ENCODE results near the gene FAM170B. TPM values are rescaled to one million over a fixed set of nuclear protein-coding genes. Genes with fewer than 3 reads are reported as not detected.

Gene FAM170B
- total RNA-seq, 4 donors from 2014 or later, result not detected

- Histone ChIP-seq H3K4me1 (peaks cover 0 to 24% (median 0%) of the 10 kb centered on the region in 3 donors), H3K36me3 (no peaks in the 10 kb centered on the region), H3K27me3 (no peaks in the 10 kb centered on the region), H3K9me3 (no peaks in the 10 kb centered on the region), H3K27ac (no peak overlapping the region), H3K4me3 (no peak overlapping the region)
- TF ChIP-seq POLR2AphosphoS5 (IDR thresholded peaks at IDR 0.05) (no peak), CTCF (IDR thresholded peaks at IDR 0.05) (no peak), POLR2A (IDR thresholded peaks at IDR 0.05) (no peak), EP300 (IDR thresholded peaks at IDR 0.05) (no peak)
- 74 to 89% methylated on average over 5 to 6 of the region's 6 CpGs for WGBS, 2 donors (ENCODE audit: low coverage in 1 of 2)
- no peak for ATAC-seq
Measured at GRCh38 chr10:49178489-49179471, 45.0 kb upstream of the FAM170B start.

GRCh38 chr10:49177391-49178355 is 43.9 kb upstream of the FAM170B start:
- WGBS, 2 donors (ENCODE audit: low coverage in 1 of 2), result 100% methylated on average over 3 of the region's 9 CpGs; no CpG with 5 or more reads in 1 of the 2 donors
- no peaks in the 10 kb centered on the region for H3K9me3 ChIP-seq
- H3K27ac ChIP-seq, result peak overlapping the region in 3 of 4 donors; percentile 19 to 57 (median 56)
- peaks cover 0 to 24% (median 0%) of the 10 kb centered on the region in 3 donors for H3K4me1 ChIP-seq
- H3K36me3 ChIP-seq, result no peaks in the 10 kb centered on the region
- H3K4me3 ChIP-seq, result no peak overlapping the region
- no peaks in the 10 kb centered on the region for H3K27me3 ChIP-seq
- TF ChIP-seq CTCF (IDR thresholded peaks at IDR 0.05) (no peak), POLR2AphosphoS5 (IDR thresholded peaks at IDR 0.05) (no peak), EP300 (IDR thresholded peaks at IDR 0.05) (no peak), POLR2A (IDR thresholded peaks at IDR 0.05) (no peak)
- peak; percentile 78 for ATAC-seq

GRCh38 chr10:49176310-49177268 is 42.8 kb upstream of the FAM170B start:
- Histone ChIP-seq H3K4me3 (no peak overlapping the region), H3K36me3 (no peaks in the 10 kb centered on the region), H3K27me3 (no peaks in the 10 kb centered on the region), H3K27ac (peak overlapping the region in 2 of 4 donors; percentile 56 to 57), H3K4me1 (peaks cover 0 to 24% (median 0%) of the 10 kb centered on the region in 3 donors), H3K9me3 (no peaks in the 10 kb centered on the region)
- no peak for TF ChIP-seq POLR2A (IDR thresholded peaks at IDR 0.05)
- no peak for TF ChIP-seq CTCF (IDR thresholded peaks at IDR 0.05)
- no peak for TF ChIP-seq POLR2AphosphoS5 (IDR thresholded peaks at IDR 0.05)
- no peak for TF ChIP-seq EP300 (IDR thresholded peaks at IDR 0.05)
- no peak for ATAC-seq
- 65 to 66% methylated on average over 8 to 9 of the region's 19 CpGs for WGBS, 2 donors (ENCODE audit: low coverage in 1 of 2)

- no peak for ATAC-seq
Measured at GRCh38 chr10:49175587-49176309, 41.9 kb upstream of the FAM170B start.

More at GRCh38 chr10:49175587-49176309, 41.9 kb upstream of the FAM170B start:
- TF ChIP-seq EP300 (IDR thresholded peaks at IDR 0.05) (no peak), POLR2AphosphoS5 (IDR thresholded peaks at IDR 0.05) (no peak), CTCF (IDR thresholded peaks at IDR 0.05) (no peak), POLR2A (IDR thresholded peaks at IDR 0.05) (no peak)
- no peaks in the 10 kb centered on the region for H3K27me3 ChIP-seq
- H3K4me3 ChIP-seq, result no peak overlapping the region
- H3K4me1 ChIP-seq, result peaks cover 0 to 24% (median 0%) of the 10 kb centered on the region in 3 donors
- no peaks in the 10 kb centered on the region for H3K9me3 ChIP-seq
- no peak overlapping the region for H3K27ac ChIP-seq
- H3K36me3 ChIP-seq, result no peaks in the 10 kb centered on the region
- 100% methylated on average over 1 of the region's 8 CpGs for WGBS, 2 donors (ENCODE audit: low coverage in 1 of 2)
